Measurements from ENCODE around the gene FRMD4A. TPM values are rescaled to one million over a fixed set of nuclear protein-coding genes. Genes with fewer than 3 reads are reported as not detected.
A peak's percentile ranks its signal among the peaks of the same experiment; 100 is the strongest.

FRMD4A gene
- polyA plus RNA-seq, 1 of the 3 experiments (the other 2 are of a cell fraction): 37.7 TPM

- TF ChIP-seq MEF2A (IDR thresholded peaks at IDR 0.05; ENCODE audit: borderline replicate concordance, low read depth) (peak; percentile 81; the same call in 1 of the 2 replicates), EP300 (IDR thresholded peaks at IDR 0.05; ENCODE audit: borderline replicate concordance in 1 of 2, low read depth in 1 of 2, low read length in 1 of 2) (peak in 1 of 2 experiments; percentile 47; a peak in 2 of 4 replicates), RAD21 (IDR thresholded peaks at IDR 0.05; ENCODE audit: low read length) (no peak), ZBTB33 (IDR thresholded peaks at IDR 0.05; ENCODE audit: borderline replicate concordance, low read depth) (no peak), FOXJ3 (CRISPR knock-in tag; IDR thresholded peaks at IDR 0.05) (no peak)
Measured at GRCh38 chr10:13971601-13972475, 358.9 kb downstream of the FRMD4A start (continued).

GRCh38 chr10:13970957-13971353 is 359.8 kb downstream of the FRMD4A start:
- CTCF ChIA-PET: no interaction called here
- Histone ChIP-seq H3K79me2 (ENCODE audit: insufficient read depth) (peaks cover 14% of the 10 kb centered on the region; the same call in 1 of the 2 replicates), H3K36me3 (replicated peaks in 1 of 2; ENCODE audit: control insufficient read depth in 1 of 2, insufficient read depth in 2 of 2, low read length in 1 of 2) (no peaks in the 10 kb centered on the region), H3K4me1 (ENCODE audit: control insufficient read depth in 1 of 2, insufficient read depth in 2 of 2, low read depth in 1 of 2, low read length in 1 of 2) (peaks cover 17 to 19% of the 10 kb centered on the region in 2 experiments), H3K4me2 (peak overlapping the region; percentile 67; the same call in 1 of the 2 replicates), H2AFZ (ENCODE audit: low read depth) (no peak overlapping the region), H3K9ac (no peak overlapping the region), H4K20me1 (ENCODE audit: insufficient read depth) (no peaks in the 10 kb centered on the region), H3K9me2 (no peaks in the 10 kb centered on the region), H3K4me3 (ENCODE audit: low read depth in 2 of 2, low read length in 1 of 2) (peak overlapping the region in 1 of 2 experiments; percentile 14; a peak in 1 of 4 replicates), H3K27ac (ENCODE audit: low read depth in 2 of 2, low read length in 1 of 2) (peak overlapping the region; percentile 82 to 87; a peak in 3 of 4 replicates), H3K9me3 (no peaks in the 10 kb centered on the region), H3F3A (replicated peaks; ENCODE audit: insufficient read depth) (peaks cover 26% of the 10 kb centered on the region), H3K27me3 (ENCODE audit: insufficient read depth) (no peaks in the 10 kb centered on the region)
- TF ChIP-seq NRF1 (IDR thresholded peaks at IDR 0.05; ENCODE audit: low read depth, low read length) (no peak), ZBTB33 (IDR thresholded peaks at IDR 0.05; ENCODE audit: borderline replicate concordance, low read depth) (no peak), TCF12 (IDR thresholded peaks at IDR 0.05) (no peak), MAX (IDR thresholded peaks at IDR 0.05; ENCODE audit: low read depth) (no peak), ELF1 (IDR thresholded peaks at IDR 0.05) (no peak), TEAD4 (IDR thresholded peaks at IDR 0.05; ENCODE audit: borderline replicate concordance, insufficient read depth) (no peak), RCOR1 (IDR thresholded peaks at IDR 0.05; ENCODE audit: low read length) (no peak), POLR2AphosphoS5 (IDR thresholded peaks at IDR 0.05; ENCODE audit: low read depth, low read length) (no peak)
- DNase-seq: no peak
- POLR2A ChIA-PET: no interaction called here
- WGBS (ENCODE audit: low lambda C conversion rate): 93% methylated on average over 12 of the region's 12 CpGs
